H9 (cell line): ENCODE results near the gene SGCE. TPM values are rescaled to one million over a fixed set of nuclear protein-coding genes. Genes with fewer than 3 reads are reported as not detected.

Source experiments
- DNase-seq: peaks from one replicate; pipeline ENCODE4 v3.0.0-alpha.2; 2017
- H2AFZ ChIP-seq: one replicate; pipeline ENCODE4 v1.6.1; 2013; ENCODE audit warnings: mild to moderate bottlenecking, low read length, control low read depth, moderate library complexity
- H2AK5ac ChIP-seq: 2 replicates; pipeline ENCODE4 v1.6.1; 2013; ENCODE audit warnings: low read length, control low read depth, mixed read lengths; ENCODE audit not compliant: insufficient read length
- H2BK120ac ChIP-seq: one replicate; pipeline ENCODE4 v1.6.1; 2013; ENCODE audit warnings: low read depth, mild to moderate bottlenecking, low read length, control low read depth, inconsistent platforms; ENCODE audit not compliant: poor library complexity, severe bottlenecking
- H2BK12ac ChIP-seq: 2 replicates; pipeline ENCODE4 v1.6.1; 2013; ENCODE audit warnings: low read length, control low read depth, mixed read lengths, low read depth; ENCODE audit not compliant: insufficient read length
- H2BK15ac ChIP-seq: 2 replicates; pipeline ENCODE4 v1.6.1; 2013; ENCODE audit warnings: low read depth, low read length, control low read depth
- H2BK20ac ChIP-seq: one replicate; pipeline ENCODE4 v1.6.1; 2013; ENCODE audit warnings: low read depth, mild to moderate bottlenecking, low read length, control low read depth, inconsistent platforms; ENCODE audit not compliant: poor library complexity, severe bottlenecking
- H2BK5ac ChIP-seq: 2 replicates; pipeline ENCODE4 v1.6.1; 2013; ENCODE audit warnings: low read length, control low read depth, mixed read lengths; ENCODE audit not compliant: insufficient read length
- H3K14ac ChIP-seq: 2 replicates; pipeline ENCODE4 v1.6.1; 2013; ENCODE audit warnings: low read length, control low read depth; ENCODE audit not compliant: insufficient read depth
- H3K18ac ChIP-seq: 2 replicates; pipeline ENCODE4 v1.6.1; 2013; ENCODE audit warnings: low read depth, mild to moderate bottlenecking, mixed read lengths, low read length, control low read depth; ENCODE audit not compliant: insufficient read length
- H3K23ac ChIP-seq: 2 replicates; pipeline ENCODE4 v1.6.1; 2013; ENCODE audit warnings: low read length, control low read depth, mixed read lengths, low read depth; ENCODE audit not compliant: insufficient read length
- H3K23me2 ChIP-seq: 2 replicates; pipeline ENCODE4 v1.6.1; 2013; ENCODE audit warnings: low read depth, mild to moderate bottlenecking, mixed read lengths, low read length, control low read depth; ENCODE audit not compliant: insufficient read length, poor library complexity, severe bottlenecking
- H3K27ac ChIP-seq: 2 replicates; pipeline ENCODE4 v1.5.1; 2013; ENCODE audit warnings: low read length, control low read depth, mixed read lengths, low read depth; ENCODE audit not compliant: insufficient read length
- H3K27me3 ChIP-seq: 2 replicates; pipeline ENCODE4 v1.6.1; 2013; ENCODE audit warnings: low read length, control low read depth, inconsistent platforms; ENCODE audit not compliant: insufficient read depth
- H3K4ac ChIP-seq: 2 replicates; pipeline ENCODE4 v1.6.1; 2013; ENCODE audit warnings: low read depth, mild to moderate bottlenecking, control low read depth, inconsistent platforms, low read length, moderate library complexity
- H3K4me1 ChIP-seq: 2 replicates; pipeline ENCODE4 v1.6.1; 2013; ENCODE audit warnings: low read length, control low read depth, inconsistent platforms; ENCODE audit not compliant: insufficient read depth
- H3K4me2 ChIP-seq: 2 replicates; pipeline ENCODE4 v1.6.1; 2013; ENCODE audit warnings: low read length, control low read depth, mixed read lengths; ENCODE audit not compliant: insufficient read length, insufficient read depth
- H3K56ac ChIP-seq: 2 replicates; pipeline ENCODE4 v1.6.1; 2013; ENCODE audit warnings: low read depth, mild to moderate bottlenecking, mixed read lengths, low read length, control low read depth; ENCODE audit not compliant: insufficient read length
- H3K79me1 ChIP-seq: 2 replicates; pipeline ENCODE4 v1.6.1; 2013; ENCODE audit warnings: low read depth, mild to moderate bottlenecking, moderate library complexity, low read length, control low read depth, inconsistent platforms; ENCODE audit not compliant: insufficient read depth, poor library complexity, severe bottlenecking
- H3K79me2 ChIP-seq: 2 replicates; pipeline ENCODE4 v1.6.1; 2013; ENCODE audit warnings: low read length, control low read depth, inconsistent platforms; ENCODE audit not compliant: insufficient read depth
- H3K9ac ChIP-seq: 2 replicates; pipeline ENCODE4 v1.6.1; 2013; ENCODE audit warnings: low read length, control low read depth, mixed read lengths; ENCODE audit not compliant: insufficient read length; ENCODE audit errors: extremely low read depth
- H3K9me3 ChIP-seq: one replicate; pipeline ENCODE4 v1.6.1; 2013; ENCODE audit warnings: low read depth, low read length, inconsistent platforms; ENCODE audit not compliant: control insufficient read depth
- H3T11ph ChIP-seq: one replicate; pipeline ENCODE4 v1.6.1; 2013; ENCODE audit warnings: mild to moderate bottlenecking, low read length, control low read depth, inconsistent platforms
- H4K20me1 ChIP-seq: one replicate; pipeline ENCODE4 v1.6.1; 2013; ENCODE audit not compliant: control insufficient read depth, insufficient read length, insufficient read depth
- H4K5ac ChIP-seq: 2 replicates; pipeline ENCODE4 v1.6.1; 2013; ENCODE audit warnings: low read depth, mild to moderate bottlenecking, mixed read lengths, low read length, control low read depth; ENCODE audit not compliant: insufficient read length
- H4K8ac ChIP-seq: replicated peaks from 2 replicates; pipeline ENCODE4 v1.6.1; 2013; ENCODE audit warnings: low read length, control low read depth, mixed read lengths, low read depth; ENCODE audit not compliant: insufficient read length
- H4K91ac ChIP-seq: 2 replicates; pipeline ENCODE4 v1.6.1; 2013; ENCODE audit warnings: low read depth, mild to moderate bottlenecking, moderate library complexity, mixed read lengths, low read length, control low read depth; ENCODE audit not compliant: insufficient read length
- H3K27ac Mint-ChIP-seq, 3 experiments: 2 replicates in 2 of 3; 3 replicates in 1 of 3; pipeline ENCODE4 v1.8.0; 2020 to 2021; ENCODE audit warnings: mixed read lengths in 3 of 3, mild to moderate bottlenecking in 1 of 3, moderate library complexity in 1 of 3
- H3K27me3 Mint-ChIP-seq: 2 replicates; pipeline ENCODE4 v1.8.0; 2021; ENCODE audit warnings: low read depth, mild to moderate bottlenecking, moderate library complexity, mixed read lengths
- H3K36me3 Mint-ChIP-seq, 3 experiments: 2 replicates in 2 of 3; 3 replicates in 1 of 3; pipeline ENCODE4 v1.8.0; 2020 to 2021; ENCODE audit warnings: low read depth in 3 of 3, mixed read lengths in 3 of 3; ENCODE audit not compliant: insufficient read depth in 1 of 3
- H3K4me1 Mint-ChIP-seq, 2 experiments: 2 replicates each; pipeline ENCODE4 v1.8.0; 2020; ENCODE audit warnings: mixed read lengths in 2 of 2
- H3K4me3 Mint-ChIP-seq, 2 experiments: 2 replicates in 1 of 2; 3 replicates in 1 of 2; pipeline ENCODE4 v1.8.0; 2020 to 2021; ENCODE audit warnings: mild to moderate bottlenecking in 2 of 2, mixed read lengths in 2 of 2, moderate library complexity in 1 of 2
- H3K9me3 Mint-ChIP-seq, 2 experiments: 2 replicates in 1 of 2; 3 replicates in 1 of 2; pipeline ENCODE4 v1.8.0; 2020; ENCODE audit warnings: mild to moderate bottlenecking in 2 of 2, mixed read lengths in 2 of 2, moderate library complexity in 1 of 2
- CTCF ChIP-seq: fragments of 200-600 bp; sonication (generic); conservative IDR thresholded peaks from 3 replicates; pipeline ENCODE4 v1.8.0; 2021; ENCODE audit warnings: antibody characterized with exemption, mild to moderate bottlenecking
- WGBS: extraction: QIAGEN DNeasy Blood & Tissue Kit; methylation state at CpG from one replicate; pipeline ENCODE4 v1.1.7; 2013; ENCODE audit warnings: missing lambda C conversion rate, low lambda C conversion rate, mixed read lengths; ENCODE audit not compliant: insufficient read length; ENCODE audit errors: extremely low coverage; 5-methylcytosine and 5-hydroxymethylcytosine counted together
- total RNA-seq: library from RNA; stranded (reverse); gene quantifications from 2 replicates; pipeline ENCODE4 v1.2.1, GENCODE V29; 2021

SGCE gene
- total RNA-seq, 1 experiment from 2014 or later: 30.5 TPM

GRCh38 chr7:94698275-94698674 is 42.3 kb upstream of the SGCE start:
- Histone ChIP-seq H2BK15ac (no peak overlapping the region), H4K5ac (no peak overlapping the region), H4K20me1 (no peaks in the 10 kb centered on the region), H2BK5ac (no peak overlapping the region), H3K9ac (no peak overlapping the region), H3K79me1 (no peaks in the 10 kb centered on the region), H2BK120ac (no peak overlapping the region), H3K27me3 (no peaks in the 10 kb centered on the region), H4K8ac (no peak overlapping the region), H2AK5ac (no peak overlapping the region), H3K56ac (no peak overlapping the region), H3K79me2 (no peaks in the 10 kb centered on the region), H3K27ac (no peak overlapping the region), H3K14ac (no peak overlapping the region), H3K4me2 (no peak overlapping the region), H3K9me3 (no peaks in the 10 kb centered on the region), H2BK12ac (no peak overlapping the region), H3K23me2 (no peaks in the 10 kb centered on the region), H3K18ac (no peak overlapping the region), H2AFZ (no peak overlapping the region), H4K91ac (no peak overlapping the region), H3K4ac (no peak overlapping the region), H3K4me1 (no peaks in the 10 kb centered on the region), H2BK20ac (no peak overlapping the region), H3T11ph (no peak overlapping the region), H3K23ac (no peak overlapping the region)
- Mint-ChIP-seq H3K27ac (no peak overlapping the region), H3K9me3 (peaks cover 2 to 3% of the 10 kb centered on the region in 2 experiments; a peak in 2 of 5 replicates), H3K27me3 (no peaks in the 10 kb centered on the region), H3K4me3 (no peak overlapping the region), H3K4me1 (peaks cover 14 to 16% of the 10 kb centered on the region in 2 experiments), H3K36me3 (peaks cover 0 to 6% (median 2%) of the 10 kb centered on the region in 3 experiments; a peak in 1 of 7 replicates)
- DNase-seq: no peak
- TF ChIP-seq CTCF: no peak
- no CpG with 5 or more reads among the region's 2 CpGs for WGBS
